Measurements from ENCODE around the gene LTB.

LTB gene

GRCh38 chr6:31532644-31533454 is 49.4 kb downstream of the LTB start:
- H3K9me3 ChIP-seq (ENCODE audit: control insufficient read depth in 5 of 5, low read length in 5 of 5), result no peaks in the 10 kb centered on the region
- no peak overlapping the region for H3K9ac ChIP-seq (ENCODE audit: low read length in 5 of 5)
- no peaks in the 10 kb centered on the region for H3K4me1 ChIP-seq (ENCODE audit: control insufficient read depth in 5 of 5, insufficient read depth in 5 of 5, low read length in 5 of 5)
- H3K27me3 ChIP-seq (ENCODE audit: control insufficient read depth in 5 of 5, insufficient read depth in 4 of 5, low read length in 5 of 5), result no peaks in the 10 kb centered on the region
- H3K4me3 ChIP-seq (ENCODE audit: low read depth in 1 of 5, low read length in 5 of 5), result no peak overlapping the region
- H3K27ac ChIP-seq (ENCODE audit: low read depth, low read length), result no peak overlapping the region
- H3K36me3 ChIP-seq (ENCODE audit: control insufficient read depth in 5 of 5, insufficient read depth in 5 of 5, low read length in 5 of 5), result peaks cover 19 to 81% (median 79%) of the 10 kb centered on the region in 5 donors

GRCh38 chr6:31531771-31532643 is 50.2 kb downstream of the LTB start:
- peaks cover 19 to 75% (median 71%) of the 10 kb centered on the region in 5 donors for H3K36me3 ChIP-seq (ENCODE audit: control insufficient read depth in 5 of 5, insufficient read depth in 5 of 5, low read length in 5 of 5)
- H3K4me3 ChIP-seq (ENCODE audit: low read depth in 1 of 5, low read length in 5 of 5), result no peak overlapping the region
- no peaks in the 10 kb centered on the region for H3K4me1 ChIP-seq (ENCODE audit: control insufficient read depth in 5 of 5, insufficient read depth in 5 of 5, low read length in 5 of 5)
- no peak overlapping the region for H3K9ac ChIP-seq (ENCODE audit: low read length in 5 of 5)
- no peak overlapping the region for H3K27ac ChIP-seq (ENCODE audit: low read depth, low read length)
- no peaks in the 10 kb centered on the region for H3K27me3 ChIP-seq (ENCODE audit: control insufficient read depth in 5 of 5, insufficient read depth in 4 of 5, low read length in 5 of 5)
- no peaks in the 10 kb centered on the region for H3K9me3 ChIP-seq (ENCODE audit: control insufficient read depth in 5 of 5, low read length in 5 of 5)

- H3K9ac ChIP-seq (ENCODE audit: low read length in 5 of 5), result no peak overlapping the region
- H3K36me3 ChIP-seq (ENCODE audit: control insufficient read depth in 5 of 5, insufficient read depth in 5 of 5, low read length in 5 of 5), result peaks cover 14 to 67% (median 63%) of the 10 kb centered on the region in 5 donors
- H3K4me1 ChIP-seq (ENCODE audit: control insufficient read depth in 5 of 5, insufficient read depth in 5 of 5, low read length in 5 of 5), result no peaks in the 10 kb centered on the region
- no peaks in the 10 kb centered on the region for H3K9me3 ChIP-seq (ENCODE audit: control insufficient read depth in 5 of 5, low read length in 5 of 5)
- H3K27me3 ChIP-seq (ENCODE audit: control insufficient read depth in 5 of 5, insufficient read depth in 4 of 5, low read length in 5 of 5), result no peaks in the 10 kb centered on the region
- no peak overlapping the region for H3K4me3 ChIP-seq (ENCODE audit: low read depth in 1 of 5, low read length in 5 of 5)
- H3K27ac ChIP-seq (ENCODE audit: low read depth, low read length), result no peak overlapping the region
Measured at GRCh38 chr6:31531162-31531561, 51.1 kb downstream of the LTB start.

GRCh38 chr6:31530659-31531058 is 51.6 kb downstream of the LTB start:
- no peaks in the 10 kb centered on the region for H3K9me3 ChIP-seq (ENCODE audit: control insufficient read depth in 5 of 5, low read length in 5 of 5)
- no peak overlapping the region for H3K9ac ChIP-seq (ENCODE audit: low read length in 5 of 5)
- H3K27ac ChIP-seq (ENCODE audit: low read depth, low read length), result no peak overlapping the region
- H3K36me3 ChIP-seq (ENCODE audit: control insufficient read depth in 5 of 5, insufficient read depth in 5 of 5, low read length in 5 of 5), result peaks cover 9 to 62% (median 58%) of the 10 kb centered on the region in 5 donors
- no peaks in the 10 kb centered on the region for H3K4me1 ChIP-seq (ENCODE audit: control insufficient read depth in 5 of 5, insufficient read depth in 5 of 5, low read length in 5 of 5)
- no peaks in the 10 kb centered on the region for H3K27me3 ChIP-seq (ENCODE audit: control insufficient read depth in 5 of 5, insufficient read depth in 4 of 5, low read length in 5 of 5)
- no peak overlapping the region for H3K4me3 ChIP-seq (ENCODE audit: low read depth in 1 of 5, low read length in 5 of 5)

Measured in subcutaneous abdominal adipose tissue (tissue), 5 donors.